ELR (cell line): ENCODE results near the gene SCMH1.

Experiments
- DNase-seq: peaks from one replicate; pipeline ENCODE4 v3.0.0-alpha.2; 2015; ENCODE audit warnings: low read depth

SCMH1 gene

GRCh38 chr1:41024953-41025352 is 217.2 kb downstream of the SCMH1 start:
- no peak for DNase-seq

DNA sequence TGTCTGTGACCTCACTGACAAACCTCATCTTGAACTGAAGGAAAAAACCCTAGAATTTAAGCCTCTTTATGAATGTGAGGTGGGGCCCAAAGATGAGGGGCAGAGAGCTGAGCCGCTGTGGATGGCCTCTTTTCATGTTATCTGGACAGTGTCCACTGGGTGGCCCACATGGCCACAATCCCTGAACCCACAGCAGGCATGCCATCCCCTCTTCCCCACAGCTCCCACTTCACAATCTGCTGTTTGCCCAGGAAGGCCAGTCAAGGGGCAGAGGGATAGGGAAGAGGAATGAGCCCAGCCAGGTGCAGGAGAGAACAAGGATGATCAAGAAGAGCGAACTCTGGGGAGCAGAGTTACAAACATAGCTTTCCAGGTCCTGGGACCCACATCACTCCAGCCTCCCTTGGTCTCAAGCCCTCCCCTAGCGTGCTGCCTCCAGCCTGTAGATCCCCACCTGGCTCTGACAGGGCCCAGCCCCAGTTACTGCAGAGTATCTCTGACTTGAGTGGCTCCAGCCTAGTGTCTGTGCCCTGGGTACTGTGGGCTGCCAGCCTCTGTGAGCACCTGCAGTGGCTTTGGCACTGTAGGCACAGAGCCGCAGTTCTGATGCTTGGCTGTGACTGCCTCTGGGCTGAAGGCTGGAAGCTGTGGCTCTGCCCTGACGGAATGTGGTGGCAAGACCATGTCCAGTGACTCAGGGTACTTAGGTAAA is 218.7 kb downstream of the SCMH1 start:
- DNase-seq: peak; percentile 53

- DNase-seq: no peak
Measured at GRCh38 chr1:41022424-41022823, 219.7 kb downstream of the SCMH1 start.

DNA sequence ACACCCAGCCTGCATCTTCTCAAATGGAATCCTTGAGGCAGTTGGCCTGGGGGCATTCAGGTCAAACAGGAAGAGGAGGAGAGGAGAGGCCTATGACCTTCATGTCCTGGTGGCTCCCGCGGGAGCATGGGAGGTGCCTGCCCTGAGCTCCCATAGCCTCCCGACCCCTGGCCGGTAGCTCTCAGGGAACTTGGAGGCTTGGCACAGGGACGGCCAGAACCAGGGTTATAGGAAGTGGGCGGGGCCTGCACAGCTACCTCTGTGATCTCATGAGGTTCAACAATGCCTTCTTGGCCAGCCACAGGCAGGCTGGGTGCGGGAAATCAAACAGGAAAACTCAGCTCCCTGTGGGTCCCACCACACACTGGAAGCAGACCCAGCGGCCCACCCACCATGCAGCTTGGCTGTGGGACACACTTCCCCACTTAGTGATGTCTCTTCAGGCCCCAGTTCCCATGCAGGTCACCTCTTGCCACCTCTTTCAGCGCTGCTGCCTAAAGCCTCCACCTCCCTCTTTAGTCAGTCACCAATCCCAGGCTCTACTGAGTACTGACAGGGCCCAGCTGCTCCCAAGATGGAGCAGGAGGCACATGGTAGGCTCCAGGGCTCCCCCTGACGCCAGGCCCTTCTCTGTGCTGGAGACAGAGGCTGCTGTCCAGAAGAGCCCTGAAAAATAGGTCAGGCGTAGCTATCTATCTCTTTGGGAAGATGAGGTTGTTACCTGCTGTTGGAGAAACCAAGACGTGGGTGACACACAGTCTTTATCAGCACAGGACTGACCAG is 220.4 kb downstream of the SCMH1 start, which contains the start of gene SLFNL1:
Gene SLFNL1, minus strand, starts transcription at position 200 of the 783 bp plus-strand sequence. CDS start 1,065 bp downstream, outside the sequence.
- peak; percentile 34 for DNase-seq

DNA sequence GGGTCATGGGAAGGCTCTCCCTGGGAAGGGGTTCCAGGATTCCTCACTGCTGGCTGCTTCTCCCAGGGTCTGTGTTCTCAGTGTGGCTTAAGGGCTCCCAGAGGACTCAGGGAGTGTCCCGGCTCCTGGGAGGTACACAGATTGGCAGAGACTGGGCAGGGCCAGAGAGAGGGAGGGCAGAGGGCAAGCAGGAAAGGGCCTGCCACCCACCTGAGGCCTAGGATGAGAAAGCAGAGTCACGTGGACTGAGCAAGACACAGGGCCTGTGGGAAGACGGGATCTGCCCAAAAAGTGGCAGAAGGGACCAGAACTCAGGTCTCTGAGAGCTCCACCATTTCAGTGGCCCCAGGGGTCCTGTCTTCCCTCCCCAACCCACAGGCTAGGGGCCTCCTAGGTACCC is 221.5 kb downstream of the SCMH1 start:
- no peak for DNase-seq

DNA sequence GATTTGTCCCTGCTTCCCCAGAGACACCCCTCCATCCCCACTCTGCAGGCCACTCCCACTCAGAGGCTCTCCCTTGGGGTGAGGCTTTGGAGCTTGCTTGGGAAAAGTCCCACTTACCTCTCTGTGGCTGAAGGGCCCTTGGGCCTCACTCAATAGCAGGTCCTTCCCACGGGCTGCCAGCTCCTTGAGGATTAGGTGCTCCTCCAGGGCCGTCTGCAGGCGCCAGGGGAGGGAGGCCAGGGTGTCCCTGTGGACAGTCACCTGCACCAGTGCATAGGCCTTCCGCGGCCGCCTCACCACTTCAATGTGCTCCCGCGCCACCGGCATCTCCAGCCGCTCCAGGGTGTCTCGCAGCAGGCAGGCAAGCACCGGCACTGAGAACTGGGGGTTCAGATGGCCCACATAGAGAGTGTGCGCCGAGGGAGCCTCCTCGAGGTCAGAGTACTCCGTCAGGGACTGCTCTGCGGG is 222.0 kb downstream of the SCMH1 start:
- DNase-seq: no peak

DNA sequence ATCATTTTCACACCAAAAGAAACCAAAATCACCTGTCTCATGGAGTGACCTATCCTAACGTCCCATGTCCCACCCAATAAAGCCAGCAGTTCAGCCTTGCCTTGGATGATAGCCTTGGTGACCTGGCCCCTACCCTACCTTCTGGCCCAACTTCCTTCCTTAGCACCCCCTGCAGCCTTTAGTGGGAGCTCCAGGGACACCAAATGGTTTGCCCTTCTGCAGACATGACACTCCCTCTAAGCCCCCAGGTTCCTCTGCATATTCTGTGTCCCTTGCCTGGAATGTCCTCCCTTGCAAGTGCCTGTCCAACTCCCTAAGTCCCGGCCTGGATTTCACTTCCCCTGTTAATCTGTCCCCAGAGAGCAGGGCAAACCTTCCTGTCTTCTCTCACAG is 222.8 kb downstream of the SCMH1 start:
- no peak for DNase-seq

DNA sequence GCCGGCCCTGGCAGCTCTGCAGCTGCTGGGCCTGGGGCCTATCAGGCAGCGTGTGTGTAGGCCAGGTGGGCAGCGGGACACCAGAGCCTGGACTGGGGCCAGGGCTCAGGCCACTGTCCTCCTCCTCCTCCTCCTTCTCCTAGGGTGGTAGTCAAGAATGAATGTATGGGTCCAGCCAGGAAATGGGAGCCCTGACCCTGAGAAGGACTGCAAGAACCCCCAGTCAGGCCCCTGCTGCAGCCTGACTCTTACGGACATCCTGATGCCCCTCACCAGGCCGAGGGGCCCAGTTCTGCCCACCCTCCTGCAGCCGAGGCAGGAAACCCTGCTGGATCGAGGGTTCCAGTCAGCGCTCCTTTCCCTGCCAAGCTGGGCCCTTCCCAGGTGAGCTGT is 224.1 kb downstream of the SCMH1 start:
- DNase-seq: no peak

DNA sequence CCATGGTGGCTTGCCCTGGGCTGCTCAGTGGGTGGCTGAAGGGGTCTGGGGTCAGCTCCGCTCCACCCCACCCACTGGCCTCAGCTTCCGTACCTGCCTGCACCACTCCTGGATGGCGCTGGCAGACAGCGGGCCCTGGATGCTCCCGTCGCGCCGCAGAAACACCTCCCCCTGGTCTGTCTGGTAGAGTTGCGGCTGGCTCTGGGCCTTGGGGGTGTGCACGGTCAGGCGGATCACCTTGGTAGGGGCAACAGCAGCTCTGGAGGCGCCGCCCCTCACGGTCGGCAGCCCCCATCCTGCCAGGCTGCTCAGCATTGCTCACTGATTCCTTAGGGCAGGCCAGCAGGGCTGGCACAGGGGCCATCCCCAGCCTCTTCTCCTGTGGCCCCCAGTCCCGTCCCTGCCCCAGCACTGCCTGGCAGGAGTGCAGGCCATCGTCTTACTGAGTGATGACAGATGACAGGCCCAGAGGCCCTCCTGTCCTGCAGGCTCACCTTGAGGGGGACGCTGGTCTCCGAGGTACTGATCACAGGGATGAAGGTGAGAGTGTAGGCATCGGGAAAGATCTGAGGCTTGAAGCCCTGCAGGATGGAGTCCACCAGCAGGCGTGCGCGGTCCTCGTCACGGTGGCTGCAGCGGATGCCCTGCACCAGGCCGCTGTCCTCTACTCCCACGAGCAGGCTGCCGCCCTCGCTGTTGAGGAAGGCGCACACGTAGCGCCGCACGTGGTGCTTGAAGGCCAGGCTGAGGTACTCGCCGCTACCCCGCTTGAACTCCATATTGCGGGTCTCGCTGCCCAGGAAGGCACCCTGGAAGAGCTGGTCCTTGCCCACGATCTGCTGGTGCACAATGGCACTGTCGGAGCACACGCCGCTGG is 224.7 kb downstream of the SCMH1 start:
- no peak for DNase-seq

GRCh38 chr1:41015897-41016470 is 226.1 kb downstream of the SCMH1 start:
- DNase-seq: no peak

- no peak for DNase-seq
Measured at GRCh38 chr1:41015281-41015896, 226.7 kb downstream of the SCMH1 start.

GRCh38 chr1:41014871-41015270 is 227.2 kb downstream of the SCMH1 start:
- DNase-seq: no peak

DNA sequence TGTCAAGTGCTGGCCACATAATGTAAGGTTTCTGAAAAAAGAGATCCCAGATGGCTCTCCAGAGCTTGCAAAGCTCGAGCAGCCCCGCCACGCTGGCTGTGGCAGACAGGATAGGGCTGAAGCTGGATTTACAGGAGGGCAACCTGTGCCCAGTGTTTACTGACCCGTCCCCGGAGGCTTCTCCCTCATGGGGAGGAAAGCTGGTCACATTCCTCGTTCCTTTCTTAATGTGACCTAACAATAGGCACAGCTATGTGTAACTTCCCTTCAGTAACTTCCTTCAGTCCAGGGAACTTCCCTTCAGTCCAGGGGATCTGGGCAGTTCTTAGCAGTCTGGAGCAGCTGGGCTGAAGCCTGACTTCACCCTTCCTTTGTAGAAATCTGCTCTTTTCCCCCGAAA is 228.3 kb downstream of the SCMH1 start:
- DNase-seq: no peak

GRCh38 chr1:41013024-41013423 is 229.1 kb downstream of the SCMH1 start:
- DNase-seq: no peak

DNA sequence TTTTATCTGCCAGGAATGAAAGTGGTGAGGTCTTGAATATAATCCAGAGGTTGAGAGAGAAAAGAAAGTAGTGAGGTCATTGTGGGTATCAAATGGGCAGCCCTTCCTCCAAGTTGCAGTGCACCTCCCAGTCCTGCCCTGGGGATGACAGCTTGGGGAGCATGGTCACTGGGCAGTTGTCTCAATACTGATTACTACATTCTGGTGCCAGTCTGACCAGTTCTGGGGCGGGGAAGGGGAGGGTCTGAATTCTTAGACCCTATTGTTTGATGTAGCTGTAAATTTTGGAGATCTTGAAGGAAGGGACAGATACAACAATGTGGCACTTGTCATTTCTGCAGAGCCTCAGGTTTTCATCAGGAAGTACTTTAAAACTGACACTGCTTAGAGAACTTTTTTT is 231.8 kb downstream of the SCMH1 start:
- no peak for DNase-seq

DNA sequence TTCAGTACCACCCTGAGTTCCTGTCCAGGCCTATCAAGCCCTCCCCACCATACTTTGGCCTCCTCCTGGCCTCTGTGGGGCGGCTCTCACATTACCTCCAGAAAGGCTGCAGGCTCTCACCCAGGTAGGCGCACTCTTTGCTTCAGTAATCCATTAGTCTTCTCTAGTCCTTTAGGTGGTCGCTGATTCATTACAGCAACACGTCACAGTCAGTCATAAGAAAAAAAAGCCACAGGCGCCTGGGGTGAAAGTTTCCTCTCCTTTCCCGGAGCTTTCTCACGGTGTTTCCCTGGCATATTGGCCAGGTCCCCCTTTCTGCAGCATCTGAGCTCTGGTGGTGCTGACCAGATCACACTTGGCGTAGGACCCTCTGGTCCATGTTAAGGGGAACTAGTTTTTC is 232.6 kb downstream of the SCMH1 start:
- peak; percentile 33 for DNase-seq

GRCh38 chr1:41006942-41007865 is 234.9 kb downstream of the SCMH1 start:
- peak; percentile 41 for DNase-seq

DNA sequence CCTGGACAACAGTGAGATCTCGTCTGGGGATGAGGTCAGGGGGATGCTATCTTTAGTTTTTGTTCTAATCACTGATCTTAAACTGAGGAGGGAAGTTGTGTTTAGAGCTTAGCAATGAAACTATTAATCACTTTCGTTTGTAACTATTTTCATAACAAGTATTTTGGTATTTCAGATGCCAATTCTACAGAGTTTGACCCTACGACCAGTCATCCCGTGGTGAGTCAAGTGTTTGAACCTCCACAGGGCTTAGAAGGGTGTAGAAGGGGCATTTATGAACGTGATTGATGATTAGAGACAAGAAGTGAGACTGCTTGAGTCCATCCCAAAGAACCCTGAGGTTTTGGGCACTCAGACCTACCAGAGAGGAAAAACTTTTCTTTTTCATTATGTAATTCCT is 236.2 kb downstream of the SCMH1 start:
- peak; percentile 41 for DNase-seq

DNA sequence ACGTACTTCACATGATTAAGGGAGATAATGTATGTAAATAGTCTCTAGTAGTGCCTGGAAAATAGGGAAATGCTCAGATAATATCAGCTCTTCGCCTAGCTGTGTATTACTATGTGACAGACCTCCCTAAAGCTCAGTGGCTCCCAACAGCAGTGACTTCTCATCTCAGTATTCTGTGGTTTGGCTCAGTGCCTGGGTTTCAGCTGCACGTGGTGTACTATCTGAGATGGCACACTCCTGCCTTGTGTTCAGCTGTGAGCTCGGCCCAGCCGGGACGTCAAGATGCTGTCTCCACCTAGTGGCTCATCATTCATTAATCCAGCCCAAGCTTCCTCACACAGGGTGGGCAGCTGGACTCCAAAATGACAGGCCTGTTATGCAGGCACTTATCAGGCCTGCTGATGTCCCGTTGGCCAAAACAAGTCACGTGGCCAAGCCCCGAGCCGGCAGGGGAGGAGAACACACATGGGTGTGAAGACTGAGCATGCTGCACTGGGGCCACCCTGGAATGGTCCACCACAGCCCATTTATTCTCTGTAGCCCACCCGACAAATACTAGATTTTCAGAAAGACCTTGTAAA is 238.4 kb downstream of the SCMH1 start:
- peak; percentile 100 for DNase-seq

DNA sequence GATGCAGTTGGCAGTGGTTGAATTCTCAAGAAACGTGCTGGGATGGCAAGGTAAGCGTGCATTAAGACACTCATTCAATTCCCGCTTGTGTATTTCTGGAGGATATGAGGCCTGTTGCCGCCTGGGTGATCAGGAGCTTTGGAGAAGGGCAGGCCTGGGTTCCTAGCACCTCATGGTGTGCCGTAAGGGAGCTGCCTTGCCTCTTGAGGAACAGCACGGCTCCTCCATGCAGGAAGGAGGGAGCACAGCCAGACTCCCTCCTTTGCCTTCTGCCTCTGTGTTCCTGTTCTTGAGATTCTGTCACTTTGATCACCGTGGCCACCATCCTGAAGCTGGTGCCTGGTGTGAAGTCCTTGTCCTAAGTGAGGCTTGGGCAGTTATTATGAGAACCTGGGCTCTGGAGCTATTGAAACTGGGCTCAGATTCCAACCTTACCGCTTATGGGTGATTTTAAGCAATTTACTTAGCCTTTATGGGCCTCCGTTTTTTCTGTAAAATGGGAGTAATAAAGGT is 238.9 kb downstream of the SCMH1 start:
- DNase-seq: no peak
